ENCODE results near the gene BICC1.
A peak's percentile ranks its signal among the peaks of the same experiment; 100 is the strongest.

Gene BICC1

GRCh38 chr10:58515291-58515941 is 2.7 kb downstream of the BICC1 start:
- DNase-seq, result no peak

- no peak for DNase-seq
These were observed 3.4 kb downstream of the BICC1 start for GRCh38 chr10:58516119-58516518.

GRCh38 chr10:58516671-58517070 is 4.0 kb downstream of the BICC1 start:
- no peak for DNase-seq

GRCh38 chr10:58517081-58517480 is 4.4 kb downstream of the BICC1 start:
- no peak for DNase-seq

- DNase-seq, result no peak
These were observed 5.1 kb downstream of the BICC1 start for GRCh38 chr10:58517491-58518355.

GRCh38 chr10:58518775-58519174 is 6.1 kb downstream of the BICC1 start:
- DNase-seq, result no peak

GRCh38 chr10:58529077-58529728 is 16.5 kb downstream of the BICC1 start:
- DNase-seq, result no peak

GRCh38 chr10:58531084-58531695 is 18.5 kb downstream of the BICC1 start:
- peak; percentile 57 to 65 for DNase-seq

- DNase-seq, result no peak
These were observed 22.6 kb downstream of the BICC1 start for GRCh38 chr10:58535311-58535710.

GRCh38 chr10:58543141-58543540 is 30.5 kb downstream of the BICC1 start:
- DNase-seq, result no peak

GRCh38 chr10:58544135-58544534 is 31.5 kb downstream of the BICC1 start:
- DNase-seq, result no peak

GRCh38 chr10:58545427-58545826 is 32.8 kb downstream of the BICC1 start:
- no peak for DNase-seq

GRCh38 chr10:58546137-58546536 is 33.5 kb downstream of the BICC1 start:
- no peak for DNase-seq

GRCh38 chr10:58546722-58547445 is 34.2 kb downstream of the BICC1 start:
- no peak for DNase-seq

GRCh38 chr10:58547963-58548362 is 35.3 kb downstream of the BICC1 start:
- DNase-seq, result no peak

- DNase-seq, result no peak
These were observed 41.6 kb downstream of the BICC1 start for GRCh38 chr10:58554316-58554715.

GRCh38 chr10:58555170-58555929 is 42.7 kb downstream of the BICC1 start:
- DNase-seq, result no peak

GRCh38 chr10:58555930-58556311 is 43.2 kb downstream of the BICC1 start:
- DNase-seq, result no peak

GRCh38 chr10:58556516-58557165 is 44.0 kb downstream of the BICC1 start:
- DNase-seq, result no peak

- DNase-seq, result no peak
These were observed 45.0 kb downstream of the BICC1 start for GRCh38 chr10:58557714-58558113.

- no peak for DNase-seq
These were observed 47.4 kb downstream of the BICC1 start for GRCh38 chr10:58560068-58560467.

All from stimulated activated CD4-positive, alpha-beta T cell treated with anti-CD3 and anti-CD28 coated beads, Interleukin-2, amount 100 ng/mL, for 48 hours (primary cell).